ENCODE data around the gene SVOP.

DNA sequence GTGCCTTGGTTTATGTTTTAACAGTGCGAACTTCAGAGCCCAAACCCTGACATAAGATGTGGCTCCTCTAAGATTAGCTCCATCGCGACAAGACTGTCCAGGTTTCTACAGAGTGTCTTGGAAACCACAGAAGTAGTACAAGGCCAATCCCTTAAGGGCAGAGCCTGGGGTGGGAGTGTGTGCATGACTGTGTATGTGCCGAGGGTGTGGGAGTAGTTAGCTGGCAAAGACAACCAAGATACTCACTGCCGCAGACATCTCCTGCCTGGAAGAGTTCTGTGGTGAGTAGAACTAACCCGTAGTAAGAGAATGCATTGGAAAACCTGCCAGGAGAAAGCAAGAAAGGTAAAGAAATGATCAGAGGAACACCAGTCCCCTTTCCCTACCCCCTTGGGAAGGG lies 86.9 kb downstream of the SVOP start:
- TF ChIP-seq, protein P1, sequence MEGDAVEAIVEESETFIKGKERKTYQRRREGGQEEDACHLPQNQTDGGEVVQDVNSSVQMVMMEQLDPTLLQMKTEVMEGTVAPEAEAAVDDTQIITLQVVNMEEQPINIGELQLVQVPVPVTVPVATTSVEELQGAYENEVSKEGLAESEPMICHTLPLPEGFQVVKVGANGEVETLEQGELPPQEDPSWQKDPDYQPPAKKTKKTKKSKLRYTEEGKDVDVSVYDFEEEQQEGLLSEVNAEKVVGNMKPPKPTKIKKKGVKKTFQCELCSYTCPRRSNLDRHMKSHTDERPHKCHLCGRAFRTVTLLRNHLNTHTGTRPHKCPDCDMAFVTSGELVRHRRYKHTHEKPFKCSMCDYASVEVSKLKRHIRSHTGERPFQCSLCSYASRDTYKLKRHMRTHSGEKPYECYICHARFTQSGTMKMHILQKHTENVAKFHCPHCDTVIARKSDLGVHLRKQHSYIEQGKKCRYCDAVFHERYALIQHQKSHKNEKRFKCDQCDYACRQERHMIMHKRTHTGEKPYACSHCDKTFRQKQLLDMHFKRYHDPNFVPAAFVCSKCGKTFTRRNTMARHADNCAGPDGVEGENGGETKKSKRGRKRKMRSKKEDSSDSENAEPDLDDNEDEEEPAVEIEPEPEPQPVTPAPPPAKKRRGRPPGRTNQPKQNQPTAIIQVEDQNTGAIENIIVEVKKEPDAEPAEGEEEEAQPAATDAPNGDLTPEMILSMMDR (IDR thresholded peaks at IDR 0.05) = no peak
- TF ChIP-seq POLR2A (IDR thresholded peaks at IDR 0.05) = no peak

Data from tibial nerve (tissue), 3 donors.